Measurements from ENCODE around the gene PI4KB. TPM values are rescaled to one million over a fixed set of nuclear protein-coding genes. Genes with fewer than 3 reads are reported as not detected.

The PI4KB gene
- total RNA-seq, 1 experiment from 2014 or later: 62.8 TPM

- ChIA-PET CTCF (no interaction called here), POLR2A (ENCODE audit: low non-redundant PET) (no interaction called here)
- intact Hi-C loops (cut with micrococcal nuclease; ENCODE audit: unreplicated experiment): no loop called here
- H3K4me3 ChIP-seq (ENCODE audit: low read depth, low read length, poor library complexity, severe bottlenecking): no peak overlapping the region
- no peak for DNase-seq (ENCODE audit: low spot score)
- H3K4me1 ChIP-seq (ENCODE audit: insufficient read depth, low read length, poor library complexity, severe bottlenecking): no peaks in the 10 kb centered on the region
- no peak for TF ChIP-seq CTCF (conservative IDR thresholded peaks at IDR 0.05; ENCODE audit: low read depth, low read length)
- no peak for TF ChIP-seq EZH2 (IDR thresholded peaks at IDR 0.05; ENCODE audit: borderline replicate concordance, low read depth, low read length, poor library complexity, severe bottlenecking)
- peaks cover 61% of the 10 kb centered on the region for H3K36me3 ChIP-seq (ENCODE audit: insufficient read depth, low read length, poor library complexity, severe bottlenecking)
- no peaks in the 10 kb centered on the region for H3K9me3 ChIP-seq (ENCODE audit: low read depth, low read length, poor library complexity, severe bottlenecking)
- no peak overlapping the region for H3K27ac ChIP-seq (ENCODE audit: low read depth, low read length, poor library complexity, severe bottlenecking)
- BruUV-seq (replicated peaks): no TSS peak
- H3K27me3 ChIP-seq (replicated peaks; ENCODE audit: insufficient read depth, low read depth, low read length, poor library complexity): no peaks in the 10 kb centered on the region
Observed at GRCh38 chr1:151266315-151266714, 60.9 kb downstream of the PI4KB start.

- no peak overlapping the region for H3K27ac ChIP-seq (ENCODE audit: low read depth, low read length, poor library complexity, severe bottlenecking)
- no peaks in the 10 kb centered on the region for H3K9me3 ChIP-seq (ENCODE audit: low read depth, low read length, poor library complexity, severe bottlenecking)
- no peaks in the 10 kb centered on the region for H3K4me1 ChIP-seq (ENCODE audit: insufficient read depth, low read length, poor library complexity, severe bottlenecking)
- POLR2A ChIA-PET (ENCODE audit: low non-redundant PET): no interaction called here
- intact Hi-C loops (cut with micrococcal nuclease; ENCODE audit: unreplicated experiment): no loop called here
- DNase-seq (ENCODE audit: low spot score): no peak
- H3K27me3 ChIP-seq (replicated peaks; ENCODE audit: insufficient read depth, low read depth, low read length, poor library complexity): no peaks in the 10 kb centered on the region
- H3K36me3 ChIP-seq (ENCODE audit: insufficient read depth, low read length, poor library complexity, severe bottlenecking): peaks cover 61% of the 10 kb centered on the region
- H3K4me3 ChIP-seq (ENCODE audit: low read depth, low read length, poor library complexity, severe bottlenecking): no peak overlapping the region
- CTCF ChIA-PET: no interaction called here
- TSS peak; percentile 26 for BruUV-seq (replicated peaks)
- no peak for TF ChIP-seq CTCF (conservative IDR thresholded peaks at IDR 0.05; ENCODE audit: low read depth, low read length)
- no peak for TF ChIP-seq EZH2 (IDR thresholded peaks at IDR 0.05; ENCODE audit: borderline replicate concordance, low read depth, low read length, poor library complexity, severe bottlenecking)
Observed at GRCh38 chr1:151265446-151266236, 61.6 kb downstream of the PI4KB start.

- CTCF ChIA-PET: no interaction called here
- H3K27me3 ChIP-seq (replicated peaks; ENCODE audit: insufficient read depth, low read depth, low read length, poor library complexity): no peaks in the 10 kb centered on the region
- no peaks in the 10 kb centered on the region for H3K9me3 ChIP-seq (ENCODE audit: low read depth, low read length, poor library complexity, severe bottlenecking)
- BruUV-seq (replicated peaks): no TSS peak
- no peak overlapping the region for H3K27ac ChIP-seq (ENCODE audit: low read depth, low read length, poor library complexity, severe bottlenecking)
- H3K4me3 ChIP-seq (ENCODE audit: low read depth, low read length, poor library complexity, severe bottlenecking): no peak overlapping the region
- DNase-seq (ENCODE audit: low spot score): no peak
- peaks cover 25% of the 10 kb centered on the region for H3K36me3 ChIP-seq (ENCODE audit: insufficient read depth, low read length, poor library complexity, severe bottlenecking)
- TF ChIP-seq CTCF (conservative IDR thresholded peaks at IDR 0.05; ENCODE audit: low read depth, low read length) (no peak), EZH2 (IDR thresholded peaks at IDR 0.05; ENCODE audit: borderline replicate concordance, low read depth, low read length, poor library complexity, severe bottlenecking) (no peak)
- intact Hi-C loops (cut with micrococcal nuclease; ENCODE audit: unreplicated experiment): loop anchor here (10.0 kb wide), 1 partner anchor 165 kb away; no protein-coding TSS in a partner anchor
- peaks cover 5% of the 10 kb centered on the region for H3K4me1 ChIP-seq (ENCODE audit: insufficient read depth, low read length, poor library complexity, severe bottlenecking)
- POLR2A ChIA-PET (ENCODE audit: low non-redundant PET): no interaction called here
Observed at GRCh38 chr1:151259351-151259750, 67.9 kb downstream of the PI4KB start.
